Right lobe of liver (tissue), 6 donors: Measurements from ENCODE around the gene ANXA6. TPM values are rescaled to one million over a fixed set of nuclear protein-coding genes. Genes with fewer than 3 reads are reported as not detected.

Experiments used
- ATAC-seq, 4 donors: fragments of 200-7000 bp; cut with Tn5 transposase; one replicate each; pipeline ENCODE4 v1.9.1; 2020; ENCODE audit warnings: mild to moderate bottlenecking in 4 of 4, moderate library complexity in 4 of 4
- DNase-seq, 3 donors: peaks; one replicate each; pipeline ENCODE4 v3.0.0-alpha.2; 2020
- H3K27ac ChIP-seq, 3 donors: fragments of 200-600 bp; one replicate each; pipeline ENCODE4 v1.8.0; 2022
- H3K27me3 ChIP-seq, 2 donors: fragments of 200-600 bp; one replicate each; pipeline ENCODE4 v1.8.0; 2022
- H3K36me3 ChIP-seq, 4 donors: fragments of 200-600 bp; sonication (generic) in 1 of 4; one replicate each; pipeline versions ENCODE4 v1.5.1 to v1.8.0; 2017 to 2022; ENCODE audit warnings: control low read depth in 1 of 4
- H3K4me1 ChIP-seq, 4 donors: fragments of 200-600 bp; sonication (generic) in 1 of 4; one replicate each; pipeline versions ENCODE4 v1.5.1 to v1.8.0; 2017 to 2022; ENCODE audit warnings: control low read depth in 1 of 4
- H3K4me3 ChIP-seq, 3 donors: fragments of 200-600 bp; one replicate each; pipeline ENCODE4 v1.8.0; 2022
- H3K9me3 ChIP-seq, 4 donors: fragments of 200-600 bp; sonication (generic) in 1 of 4; one replicate each; pipeline versions ENCODE4 v1.5.1 to v1.8.0; 2017 to 2022; ENCODE audit warnings: control low read depth in 1 of 4
- POLR2A ChIP-seq: fragments of 450-650 bp; IDR thresholded peaks from one replicate; pipeline ENCODE4 v1.6.1; 2017; ENCODE audit warnings: antibody characterized with exemption, mild to moderate bottlenecking
- WGBS: methylation state at CpG from one replicate; pipeline ENCODE4 v1.1.6; 2018; ENCODE audit warnings: low coverage, low lambda C conversion rate; ENCODE audit not compliant: insufficient coverage; ENCODE audit errors: missing lambda C conversion rate; 5-methylcytosine and 5-hydroxymethylcytosine counted together
- intact Hi-C, 2 donors: fragments of 100-400 bp; cut with DNase I; formaldehyde crosslinking; loops; one replicate each; pipeline versions ENCODE4 v1.11.2 to v1.14.1; 2022
- total RNA-seq, 6 experiments: library from RNA; depleted of rRNA in 2 of 6; stranded (reverse); fragments of >200 nt in 2 of 6; fragmentation: NEBNext Ultra II Directional in 3 of 6; extraction: Animal tissue kit (Norgen Biotek cat#: 25700) in 3 of 6; gene quantifications; one replicate each; pipeline versions ENCODE4 v1.1.0 to v1.2.4, GENCODE V29; 2016 to 2023
- TF ChIP-seq, protein P1 (sequence below), 4 donors: fragments of 200-600 bp in 3 of 4; fragments of 450-650 bp in 1 of 4; IDR thresholded peaks; one replicate each; pipeline versions ENCODE4 v1.5.1 to v1.8.0; 2016 to 2022; ENCODE audit warnings: antibody characterized with exemption in 4 of 4, mild to moderate bottlenecking in 2 of 4
- donor health status: DM: no; HTN: yes; CAD: no.
- donor health status: DM: no; HTN: no; CAD: no.
- donor health status: DM: no; HTN: no; CAD: no.
- donor health status: DM: no; HTN: yes; CAD: no.
- donor health status: DM: no; HTN: yes; CAD: no.

The ANXA6 gene
- total RNA-seq, 6 experiments from 2014 or later, result 143 to 236 (median 165) TPM

DNA sequence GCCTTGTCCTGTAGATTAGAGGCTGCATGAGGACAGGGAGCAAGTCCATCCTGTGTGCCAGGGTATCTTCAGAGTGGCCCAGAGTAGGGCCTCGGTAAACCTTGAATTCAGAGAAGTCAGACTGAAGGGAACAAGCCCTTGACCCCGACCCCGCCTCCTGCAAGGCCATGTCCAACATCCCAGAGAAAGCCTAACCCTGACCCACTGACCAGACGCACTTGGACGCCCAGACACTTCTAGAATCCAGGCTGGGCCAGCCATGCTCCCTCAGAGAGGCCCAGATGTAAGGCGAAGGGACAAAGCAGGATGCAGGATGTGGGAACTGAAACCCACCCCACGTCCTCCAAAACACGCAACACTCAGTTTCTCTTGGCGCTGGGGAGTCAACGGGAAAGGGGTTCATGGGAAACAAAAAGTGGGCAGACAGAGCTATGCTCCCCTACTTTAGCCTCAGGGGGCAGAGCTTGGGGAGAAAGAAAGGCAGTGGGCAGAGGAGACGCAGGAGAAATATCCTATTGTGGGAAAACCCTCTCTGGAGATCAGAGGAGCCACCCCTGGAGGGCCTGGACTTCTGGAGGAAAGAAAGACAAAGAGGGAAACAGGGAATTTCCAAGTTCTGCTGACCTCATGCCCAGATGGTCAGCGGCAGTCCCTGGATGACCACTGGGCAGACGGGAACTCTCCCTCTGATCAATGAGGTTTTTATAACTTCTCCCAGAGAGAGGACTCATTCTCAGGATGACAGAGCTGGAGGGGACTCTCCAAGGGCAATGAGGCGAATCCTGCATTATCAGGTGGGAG is 89.7 kb downstream of the ANXA6 start:
- H3K36me3 ChIP-seq, result peaks cover 0 to 10% (median 1%) of the 10 kb centered on the region in 4 donors
- H3K4me1 ChIP-seq, result peaks cover 0 to 51% (median 18%) of the 10 kb centered on the region in 4 donors

DNA sequence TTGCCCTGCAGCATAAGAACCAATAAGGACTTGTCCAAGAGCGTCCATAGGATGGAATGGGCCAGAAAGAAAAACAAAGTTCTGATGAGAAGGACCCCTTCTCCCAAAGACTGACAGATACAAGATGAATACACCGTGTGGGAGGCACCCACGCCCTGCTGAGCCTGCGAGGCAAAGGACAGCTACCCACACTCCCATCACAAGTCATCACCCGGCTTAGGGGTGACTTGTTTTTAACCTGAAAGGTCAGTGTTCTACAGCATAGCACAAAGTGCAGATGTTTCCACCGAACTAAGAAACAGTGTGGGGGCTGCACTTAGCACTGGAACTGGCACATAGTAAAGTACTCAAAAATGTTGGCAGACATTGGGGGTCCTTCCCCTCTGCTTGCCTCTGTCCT is 90.7 kb downstream of the ANXA6 start:
- DNase-seq (no peak), ATAC-seq (no peak)
- Histone ChIP-seq H3K36me3 (peaks cover 0 to 17% (median 4%) of the 10 kb centered on the region in 4 donors), H3K27ac (no peak overlapping the region), H3K9me3 (no peaks in the 10 kb centered on the region), H3K4me1 (peaks cover 0 to 53% (median 18%) of the 10 kb centered on the region in 4 donors), H3K4me3 (no peak overlapping the region), H3K27me3 (no peaks in the 10 kb centered on the region)
- intact Hi-C loops, result no loop called here
- TF ChIP-seq POLR2A, result no peak
- TF ChIP-seq, protein P1, sequence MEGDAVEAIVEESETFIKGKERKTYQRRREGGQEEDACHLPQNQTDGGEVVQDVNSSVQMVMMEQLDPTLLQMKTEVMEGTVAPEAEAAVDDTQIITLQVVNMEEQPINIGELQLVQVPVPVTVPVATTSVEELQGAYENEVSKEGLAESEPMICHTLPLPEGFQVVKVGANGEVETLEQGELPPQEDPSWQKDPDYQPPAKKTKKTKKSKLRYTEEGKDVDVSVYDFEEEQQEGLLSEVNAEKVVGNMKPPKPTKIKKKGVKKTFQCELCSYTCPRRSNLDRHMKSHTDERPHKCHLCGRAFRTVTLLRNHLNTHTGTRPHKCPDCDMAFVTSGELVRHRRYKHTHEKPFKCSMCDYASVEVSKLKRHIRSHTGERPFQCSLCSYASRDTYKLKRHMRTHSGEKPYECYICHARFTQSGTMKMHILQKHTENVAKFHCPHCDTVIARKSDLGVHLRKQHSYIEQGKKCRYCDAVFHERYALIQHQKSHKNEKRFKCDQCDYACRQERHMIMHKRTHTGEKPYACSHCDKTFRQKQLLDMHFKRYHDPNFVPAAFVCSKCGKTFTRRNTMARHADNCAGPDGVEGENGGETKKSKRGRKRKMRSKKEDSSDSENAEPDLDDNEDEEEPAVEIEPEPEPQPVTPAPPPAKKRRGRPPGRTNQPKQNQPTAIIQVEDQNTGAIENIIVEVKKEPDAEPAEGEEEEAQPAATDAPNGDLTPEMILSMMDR (IDR thresholded peaks at IDR 0.05), result no peak
- no CpG with 5 or more reads among the region's 6 CpGs for WGBS

More for the DNA sequence above, 89.7 kb downstream of the ANXA6 start:
- TF ChIP-seq, protein P1 (IDR thresholded peaks at IDR 0.05), result no peak
- TF ChIP-seq POLR2A, result no peak
- WGBS, result 42% methylated on average over 8 of the region's 14 CpGs
- H3K9me3 ChIP-seq, result no peaks in the 10 kb centered on the region
- H3K27ac ChIP-seq, result peak overlapping the region in 2 of 3 donors; percentile 8 to 43
- ATAC-seq, result peak in 3 of 4 donors; percentile 9 to 57 (median 16)
- DNase-seq, result no peak
- intact Hi-C loops, result no loop called here
- H3K4me3 ChIP-seq, result no peak overlapping the region
- no peaks in the 10 kb centered on the region for H3K27me3 ChIP-seq

DNA sequence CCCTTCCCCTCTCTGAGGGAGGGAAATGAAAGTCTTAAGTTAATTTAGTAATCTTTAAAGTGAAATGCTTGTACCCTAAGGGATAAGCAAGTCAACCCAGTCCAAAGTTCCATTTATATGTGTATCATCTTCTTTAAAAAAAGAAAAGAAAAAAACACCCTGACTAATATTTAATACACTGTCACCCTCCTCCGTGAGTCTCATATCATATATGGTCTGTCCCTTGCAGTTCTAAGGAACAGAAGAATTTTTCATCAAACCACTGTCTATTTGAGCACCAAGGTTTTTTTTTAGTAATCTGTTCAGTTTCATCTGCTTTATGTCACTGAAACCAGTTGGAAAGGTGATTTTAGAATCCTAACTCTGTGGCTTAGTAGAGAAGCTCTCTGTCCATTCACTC is 92.0 kb downstream of the ANXA6 start:
- H3K4me1 ChIP-seq, result peaks cover 0 to 60% (median 20%) of the 10 kb centered on the region in 4 donors
- DNase-seq (no peak), ATAC-seq (no peak)
- no peaks in the 10 kb centered on the region for H3K27me3 ChIP-seq
- no peaks in the 10 kb centered on the region for H3K9me3 ChIP-seq
- intact Hi-C loops, result no loop called here
- no peak overlapping the region for H3K4me3 ChIP-seq
- peaks cover 0 to 29% (median 8%) of the 10 kb centered on the region in 4 donors for H3K36me3 ChIP-seq
- 82% methylated on average over 1 of the region's 1 CpG for WGBS
- H3K27ac ChIP-seq, result no peak overlapping the region
- TF ChIP-seq POLR2A, result no peak
- TF ChIP-seq, protein P1 (IDR thresholded peaks at IDR 0.05), result no peak

DNA sequence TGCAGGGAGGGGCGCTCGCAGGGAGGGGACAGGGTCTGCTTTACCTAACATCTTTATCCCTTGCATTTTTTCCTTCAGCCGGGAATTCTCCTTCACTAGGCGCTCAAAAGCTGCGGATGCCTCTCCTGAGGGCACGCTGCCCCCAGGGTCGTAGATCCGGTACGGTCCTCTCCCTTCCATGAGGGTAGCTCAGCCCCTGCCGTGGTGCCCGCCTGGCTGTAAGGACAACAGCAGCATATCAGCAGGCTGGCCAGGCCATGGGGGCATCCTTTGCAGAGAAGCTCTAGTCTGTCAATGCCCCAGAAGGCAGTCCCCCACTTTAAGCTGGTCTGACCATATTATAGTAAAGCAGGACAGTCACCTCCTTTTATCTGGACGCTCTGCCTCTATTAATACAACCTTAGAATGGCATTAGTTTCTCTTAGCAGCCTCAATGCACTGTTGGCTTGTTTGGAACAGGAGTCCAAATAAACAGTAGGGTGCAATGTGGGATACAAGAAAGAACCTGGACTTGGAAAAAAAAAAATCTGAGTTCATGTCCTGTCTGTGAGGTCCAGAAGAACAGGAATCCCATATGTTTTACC is 92.6 kb downstream of the ANXA6 start:
- Histone ChIP-seq H3K27ac (no peak overlapping the region), H3K4me3 (no peak overlapping the region), H3K27me3 (no peaks in the 10 kb centered on the region), H3K36me3 (peaks cover 0 to 29% (median 8%) of the 10 kb centered on the region in 4 donors), H3K4me1 (peaks cover 0 to 62% (median 23%) of the 10 kb centered on the region in 4 donors), H3K9me3 (no peaks in the 10 kb centered on the region)
- ATAC-seq (no peak), DNase-seq (no peak)
- WGBS, result 100% methylated on average over 4 of the region's 12 CpGs
- intact Hi-C loops, result no loop called here
- no peak for TF ChIP-seq POLR2A
- TF ChIP-seq, protein P1 (IDR thresholded peaks at IDR 0.05), result no peak
